VCaP (cell line): ENCODE measurements around the gene MLXIP.

Experiments
- H3K27ac ChIP-seq: fragments of 450-650 bp; 2 replicates; pipeline ENCODE4 v1.5.1; 2017
- CTCF ChIP-seq: fragments of 450-650 bp; conservative IDR thresholded peaks from 2 replicates; pipeline ENCODE4 v1.5.1; 2017; ENCODE audit warnings: mild to moderate bottlenecking, moderate library complexity

The MLXIP gene

GRCh38 chr12:122035292-122035691 is 43.3 kb upstream of the MLXIP start:
- no peak for TF ChIP-seq CTCF
- H3K27ac ChIP-seq, result peak overlapping the region; percentile 42; the same call in 1 of the 2 replicates

GRCh38 chr12:122036153-122036552 is 42.4 kb upstream of the MLXIP start:
- H3K27ac ChIP-seq, result no peak overlapping the region; the same call in 1 of the 2 replicates
- no peak for TF ChIP-seq CTCF

GRCh38 chr12:122040579-122041386 is 37.8 kb upstream of the MLXIP start:
- peak overlapping the region; percentile 21; the same call in 1 of the 2 replicates for H3K27ac ChIP-seq

GRCh38 chr12:122041458-122041857 is 37.1 kb upstream of the MLXIP start:
- H3K27ac ChIP-seq, result peak overlapping the region; percentile 21; the same call in 1 of the 2 replicates

More at GRCh38 chr12:122040579-122041386, 37.8 kb upstream of the MLXIP start:
- TF ChIP-seq CTCF, result no peak

GRCh38 chr12:122042910-122043309 is 35.6 kb upstream of the MLXIP start:
- H3K27ac ChIP-seq, result no peak overlapping the region
- no peak for TF ChIP-seq CTCF

GRCh38 chr12:122043476-122043875 is 35.1 kb upstream of the MLXIP start:
- H3K27ac ChIP-seq, result no peak overlapping the region
- TF ChIP-seq CTCF, result no peak

GRCh38 chr12:122045262-122045661 is 33.3 kb upstream of the MLXIP start:
- TF ChIP-seq CTCF, result no peak
- no peak overlapping the region for H3K27ac ChIP-seq

- no peak overlapping the region for H3K27ac ChIP-seq
- TF ChIP-seq CTCF, result no peak
These were observed 32.4 kb upstream of the MLXIP start for GRCh38 chr12:122046145-122046544.
